Colonic mucosa (tissue), 4 donors: Measurements from ENCODE around the gene DAPP1. TPM values are rescaled to one million over a fixed set of nuclear protein-coding genes. Genes with fewer than 3 reads are reported as not detected.

Experiments used
- DNase-seq: peaks from one replicate; pipeline ENCODE4 v3.0.0-alpha.2; 2020
- H3K27ac ChIP-seq: fragments of 200-600 bp; one replicate; pipeline ENCODE4 v1.8.0; 2021
- H3K27me3 ChIP-seq: fragments of 200-600 bp; one replicate; pipeline ENCODE4 v1.8.0; 2021
- H3K36me3 ChIP-seq: fragments of 200-600 bp; one replicate; pipeline ENCODE4 v1.8.0; 2021
- H3K4me1 ChIP-seq: fragments of 200-600 bp; one replicate; pipeline ENCODE4 v1.8.0; 2021; ENCODE audit warnings: mild to moderate bottlenecking
- H3K4me3 ChIP-seq: fragments of 200-600 bp; one replicate; pipeline ENCODE4 v1.8.0; 2021
- H3K9ac ChIP-seq, 2 donors: one replicate each; pipeline ENCODE4 v1.7.0; 2013; ENCODE audit warnings: control low read depth in 2 of 2, low read depth in 2 of 2, low read length in 2 of 2
- H3K9me3 ChIP-seq: fragments of 200-600 bp; one replicate; pipeline ENCODE4 v1.8.0; 2021
- CTCF ChIP-seq: fragments of 200-600 bp; IDR thresholded peaks from one replicate; pipeline ENCODE4 v1.8.0; 2022; ENCODE audit warnings: antibody characterized with exemption, mild to moderate bottlenecking
- intact Hi-C: fragments of 100-400 bp; cut with DNase I; formaldehyde crosslinking; loops from one replicate; pipeline ENCODE4 v1.14.1; 2022
- total RNA-seq, 2 donors: library from RNA; stranded (reverse); fragmentation: NEBNext Ultra II Directional in 1 of 2; extraction: Animal tissue kit (Norgen Biotek cat#: 25700) in 1 of 2; gene quantifications; one replicate each; pipeline ENCODE4 v1.2.1, GENCODE V29; 2021
- donor health status: healthy.
- donor health status: DM: no; HTN: no; CAD: no.
- donor health status: DM: no; HTN: no; CAD: no.

Gene DAPP1
- total RNA-seq, 2 donors from 2014 or later: 3.6 to 5.0 TPM

GRCh38 chr4:99876946-99877345, 60.3 kb downstream of the DAPP1 start:
- Histone ChIP-seq H3K27ac (no peak overlapping the region), H3K9me3 (no peaks in the 10 kb centered on the region), H3K36me3 (peaks cover 5% of the 10 kb centered on the region), H3K4me1 (no peaks in the 10 kb centered on the region), H3K4me3 (no peak overlapping the region), H3K27me3 (no peaks in the 10 kb centered on the region), H3K9ac (no peak overlapping the region)
- TF ChIP-seq CTCF: no peak
- no peak for DNase-seq
- intact Hi-C loops: no loop called here

- Histone ChIP-seq H3K27me3 (no peaks in the 10 kb centered on the region), H3K9ac (no peak overlapping the region), H3K4me3 (no peak overlapping the region), H3K27ac (no peak overlapping the region), H3K9me3 (no peaks in the 10 kb centered on the region), H3K36me3 (peaks cover 5% of the 10 kb centered on the region), H3K4me1 (no peaks in the 10 kb centered on the region)
- TF ChIP-seq CTCF: no peak
- intact Hi-C loops: no loop called here
- DNase-seq: no peak
Measured at GRCh38 chr4:99878604-99879003, 62.0 kb downstream of the DAPP1 start.

GRCh38 chr4:99879458-99879857, 62.8 kb downstream of the DAPP1 start:
- no peak overlapping the region for H3K9ac ChIP-seq

GRCh38 chr4:99885063-99885664, 68.5 kb downstream of the DAPP1 start:
- Histone ChIP-seq H3K27me3 (no peaks in the 10 kb centered on the region), H3K27ac (no peak overlapping the region), H3K4me1 (no peaks in the 10 kb centered on the region), H3K9ac (no peak overlapping the region), H3K4me3 (no peak overlapping the region), H3K36me3 (no peaks in the 10 kb centered on the region), H3K9me3 (no peaks in the 10 kb centered on the region)
- peak; percentile 25 for TF ChIP-seq CTCF
- intact Hi-C loops: loop anchor here (5.0 kb wide), 2 partner anchors 73 to 323 kb away; partner anchors contain the start of gene TRMT10A
- DNase-seq: no peak

More at GRCh38 chr4:99879458-99879857, 62.8 kb downstream of the DAPP1 start:
- DNase-seq: no peak
- Histone ChIP-seq H3K27ac (no peak overlapping the region), H3K36me3 (peaks cover 5% of the 10 kb centered on the region), H3K27me3 (no peaks in the 10 kb centered on the region), H3K4me1 (no peaks in the 10 kb centered on the region), H3K9me3 (no peaks in the 10 kb centered on the region), H3K4me3 (no peak overlapping the region)
- TF ChIP-seq CTCF: no peak
- intact Hi-C loops: no loop called here

GRCh38 chr4:99885687-99886086, 69.1 kb downstream of the DAPP1 start:
- TF ChIP-seq CTCF: no peak
- intact Hi-C loops: loop anchor here (5.0 kb wide), 2 partner anchors 73 to 323 kb away; partner anchors contain the start of gene TRMT10A
- no peak overlapping the region for H3K9ac ChIP-seq
- H3K4me3 ChIP-seq: no peak overlapping the region
- no peaks in the 10 kb centered on the region for H3K27me3 ChIP-seq
- no peaks in the 10 kb centered on the region for H3K36me3 ChIP-seq
- H3K27ac ChIP-seq: no peak overlapping the region
- DNase-seq: no peak
- H3K4me1 ChIP-seq: no peaks in the 10 kb centered on the region
- no peaks in the 10 kb centered on the region for H3K9me3 ChIP-seq
